HL-60/S4 treated with retinoic acid at 250 ng/mL for 4 days and 3 days (cell line): ENCODE results near the gene BRCA1.

Experiments used
- in situ Hi-C: fragments of 300-500 bp; cut with MboI; formaldehyde crosslinking; loops from 2 replicates; pipeline ENCODE4 v1.7.0; 2022; ENCODE audit warnings: low sequenced_read_pairs

The BRCA1 gene

GRCh38 chr17:43010667-43011308, 114.4 kb downstream of the BRCA1 start:
- in situ Hi-C loops, result loop anchor here (25.0 kb wide), 1 partner anchor 302 kb away; no protein-coding TSS in a partner anchor

GRCh38 chr17:43006639-43007551, 118.3 kb downstream of the BRCA1 start, which contains the start of gene IFI35:
IFI35 (plus strand) TSS chr17:43006784; CDS start chr17:43006948, 164 bp downstream.
- in situ Hi-C loops, result loop anchor here (25.0 kb wide), 1 partner anchor 305 kb away; no protein-coding TSS in a partner anchor

GRCh38 chr17:43003542-43004172, 121.5 kb downstream of the BRCA1 start:
- in situ Hi-C loops, result loop anchor here (25.0 kb wide), 1 partner anchor 309 kb away; no protein-coding TSS in a partner anchor

GRCh38 chr17:43000894-43001293, 124.3 kb downstream of the BRCA1 start:
- in situ Hi-C loops, result loop anchor here (25.0 kb wide), 1 partner anchor 311 kb away; no protein-coding TSS in a partner anchor

- in situ Hi-C loops, result no loop called here
Measured at GRCh38 chr17:42999003-42999525, 126.1 kb downstream of the BRCA1 start.

GRCh38 chr17:42997984-42998938, 126.9 kb downstream of the BRCA1 start, which contains the start of gene RPL27:
RPL27 (plus strand) TSS chr17:42998419; CDS start chr17:42998751, 332 bp downstream.
- in situ Hi-C loops, result no loop called here

GRCh38 chr17:42997390-42997983, 127.7 kb downstream of the BRCA1 start:
- in situ Hi-C loops, result no loop called here
